ENCODE data around the gene PRRG4. TPM values are rescaled to one million over a fixed set of nuclear protein-coding genes. Genes with fewer than 3 reads are reported as not detected.
A peak's percentile ranks its signal among the peaks of the same experiment; 100 is the strongest.

The PRRG4 gene
- total RNA-seq, 1 experiment from 2014 or later, result 1.2 TPM

- Histone ChIP-seq H3K9ac (ENCODE audit: extremely low read depth, insufficient read length, low read length) (no peak overlapping the region), H2BK20ac (ENCODE audit: low read depth, low read length, poor library complexity, severe bottlenecking) (no peak overlapping the region), H4K91ac (ENCODE audit: insufficient read length, low read depth, low read length) (no peak overlapping the region), H2BK15ac (ENCODE audit: low read depth, low read length) (no peak overlapping the region), H4K20me1 (ENCODE audit: control insufficient read depth, insufficient read depth, insufficient read length) (no peaks in the 10 kb centered on the region), H3K56ac (ENCODE audit: insufficient read length, low read depth, low read length) (no peak overlapping the region), H4K8ac (replicated peaks; ENCODE audit: insufficient read length, low read depth, low read length) (no peak overlapping the region), H3K4me1 (ENCODE audit: insufficient read depth, low read length) (peaks cover 13% of the 10 kb centered on the region), H3K4me2 (ENCODE audit: insufficient read depth, insufficient read length, low read length) (no peak overlapping the region), H3K4ac (ENCODE audit: low read depth, low read length) (no peak overlapping the region), H3T11ph (ENCODE audit: low read length) (no peak overlapping the region), H2AK5ac (ENCODE audit: insufficient read length, low read length) (no peak overlapping the region), H2BK5ac (ENCODE audit: insufficient read length, low read length) (no peak overlapping the region), H3K79me1 (ENCODE audit: insufficient read depth, low read depth, low read length, poor library complexity, severe bottlenecking) (peaks cover 2% of the 10 kb centered on the region), H3K27me3 (ENCODE audit: insufficient read depth, low read length) (no peaks in the 10 kb centered on the region), H3K9me3 (ENCODE audit: control insufficient read depth, low read depth, low read length) (no peaks in the 10 kb centered on the region), H3K27ac (ENCODE audit: insufficient read length, low read depth, low read length) (no peak overlapping the region), H3K23me2 (ENCODE audit: insufficient read length, low read depth, low read length, poor library complexity, severe bottlenecking) (no peaks in the 10 kb centered on the region), H4K5ac (ENCODE audit: insufficient read length, low read depth, low read length) (no peak overlapping the region), H3K14ac (ENCODE audit: insufficient read depth, low read length) (no peak overlapping the region), H3K79me2 (ENCODE audit: insufficient read depth, low read length) (peaks cover 92% of the 10 kb centered on the region), H3K23ac (ENCODE audit: insufficient read length, low read depth, low read length) (no peak overlapping the region), H2AFZ (ENCODE audit: low read length) (no peak overlapping the region), H3K18ac (ENCODE audit: insufficient read length, low read depth, low read length) (no peak overlapping the region), H2BK120ac (ENCODE audit: low read depth, low read length, poor library complexity, severe bottlenecking) (no peak overlapping the region), H2BK12ac (ENCODE audit: insufficient read length, low read depth, low read length) (no peak overlapping the region)
- Mint-ChIP-seq H3K9me3 (no peaks in the 10 kb centered on the region), H3K27me3 (ENCODE audit: low read depth) (no peaks in the 10 kb centered on the region; the same call in 1 of the 2 replicates), H3K27ac (peak overlapping the region in 1 of 3 experiments; percentile 48; a peak in 3 of 7 replicates), H3K36me3 (ENCODE audit: insufficient read depth in 1 of 3, low read depth in 3 of 3) (peaks cover 7 to 83% (median 67%) of the 10 kb centered on the region in 3 experiments), H3K4me1 (peaks cover 79 to 86% of the 10 kb centered on the region in 2 experiments), H3K4me3 (no peak overlapping the region)
- DNase-seq, result no peak
- no peak for TF ChIP-seq CTCF (conservative IDR thresholded peaks at IDR 0.05)
Measured at GRCh38 chr11:32899438-32899837, 69.7 kb downstream of the PRRG4 start.

Measured in H9 (cell line).